Activated T-helper 1 cell treated with anti-CD3 and anti-CD28 coated beads, Interleukin-12 subunit alpha, Interleukin-12 subunit beta, Interleukin-2, Interleukin-4 antibody, amounts not matched to agents 30 ng/mL and 10 ng/mL and 1 ng/mL, durations not matched to agents 14 hours and 24 hours and 36 hours (primary cell): ENCODE data around the gene PMFBP1. TPM values are rescaled to one million over a fixed set of nuclear protein-coding genes. Genes with fewer than 3 reads are reported as not detected.

Experiments used
- DNase-seq: peaks from one replicate; pipeline ENCODE4 v3.0.0; 2021; ENCODE audit warnings: low spot score
- H3K27ac Mint-ChIP-seq: one replicate; pipeline ENCODE4 v1.8.0; 2021; ENCODE audit warnings: mild to moderate bottlenecking, mixed read lengths
- H3K27me3 Mint-ChIP-seq: one replicate; pipeline ENCODE4 v1.8.0; 2022; ENCODE audit warnings: mild to moderate bottlenecking, moderate library complexity, mixed read lengths; ENCODE audit not compliant: insufficient read depth
- H3K36me3 Mint-ChIP-seq: one replicate; pipeline ENCODE4 v1.8.0; 2021; ENCODE audit warnings: low read depth, mixed read lengths
- H3K4me1 Mint-ChIP-seq: one replicate; pipeline ENCODE4 v1.8.0; 2021; ENCODE audit warnings: low read depth, mixed read lengths
- H3K4me3 Mint-ChIP-seq: one replicate; pipeline ENCODE4 v1.8.0; 2021; ENCODE audit warnings: mild to moderate bottlenecking, moderate library complexity, mixed read lengths
- H3K9me3 Mint-ChIP-seq: one replicate; pipeline ENCODE4 v1.8.0; 2021; ENCODE audit warnings: mixed read lengths
- intact Hi-C: fragments of 100-400 bp; cut with micrococcal nuclease; formaldehyde crosslinking; loops from one replicate; pipeline ENCODE4 v1.15.1; 2024
- total RNA-seq: library from RNA; stranded (reverse); gene quantifications from 2 replicates; pipeline ENCODE4 v1.2.3, GENCODE V29; 2022

PMFBP1 gene
- total RNA-seq, 1 donor from 2014 or later = 0.39 TPM

DNA sequence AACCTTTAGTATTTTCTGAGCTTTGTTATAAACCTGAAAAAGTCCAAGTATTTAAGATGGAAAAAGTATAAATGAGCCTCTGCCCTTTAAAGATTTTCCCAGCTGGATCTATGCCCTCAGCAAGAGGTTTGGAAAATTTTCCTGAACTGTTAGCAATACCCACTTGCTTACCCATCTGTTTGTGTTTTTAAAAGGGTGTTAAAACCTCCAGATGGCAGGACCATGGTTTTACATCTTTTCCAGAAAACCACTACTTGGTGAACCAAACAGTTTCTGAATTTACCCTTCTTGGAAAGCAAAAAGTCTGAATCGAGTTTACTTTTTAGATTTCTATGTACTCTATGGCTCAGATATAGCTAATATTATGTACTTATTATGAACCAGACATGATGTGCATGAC is 719 bp downstream of the PMFBP1 start:
- Mint-ChIP-seq H3K36me3 (no peaks in the 10 kb centered on the region), H3K27me3 (no peaks in the 10 kb centered on the region), H3K27ac (no peak overlapping the region), H3K4me3 (no peak overlapping the region), H3K9me3 (peaks cover 11% of the 10 kb centered on the region), H3K4me1 (no peaks in the 10 kb centered on the region)
- intact Hi-C loops = no loop called here
- DNase-seq = no peak

DNA sequence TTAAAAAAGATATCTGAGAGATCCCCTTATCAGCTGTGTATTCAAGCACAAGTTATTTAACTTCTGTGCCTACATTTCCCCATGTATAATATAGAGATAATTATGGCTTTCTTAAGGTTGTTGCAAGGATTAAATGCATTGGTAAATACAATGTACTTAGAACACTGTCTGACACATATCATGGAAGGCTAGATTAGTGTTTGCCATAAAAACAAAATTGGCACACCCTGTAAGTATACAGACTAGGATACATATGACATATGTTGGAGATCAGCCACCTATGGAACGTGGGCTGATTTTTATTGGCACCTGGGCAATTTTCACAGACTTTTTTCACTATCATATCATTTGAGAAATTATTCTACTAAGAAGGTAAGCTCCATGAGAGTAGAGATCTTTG is 2.2 kb downstream of the PMFBP1 start:
- no peak for DNase-seq
- intact Hi-C loops = no loop called here
- H3K4me3 Mint-ChIP-seq = no peak overlapping the region
- H3K27me3 Mint-ChIP-seq = no peaks in the 10 kb centered on the region
- H3K9me3 Mint-ChIP-seq = peaks cover 4% of the 10 kb centered on the region
- no peak overlapping the region for H3K27ac Mint-ChIP-seq
- H3K4me1 Mint-ChIP-seq = no peaks in the 10 kb centered on the region
- H3K36me3 Mint-ChIP-seq = no peaks in the 10 kb centered on the region

DNA sequence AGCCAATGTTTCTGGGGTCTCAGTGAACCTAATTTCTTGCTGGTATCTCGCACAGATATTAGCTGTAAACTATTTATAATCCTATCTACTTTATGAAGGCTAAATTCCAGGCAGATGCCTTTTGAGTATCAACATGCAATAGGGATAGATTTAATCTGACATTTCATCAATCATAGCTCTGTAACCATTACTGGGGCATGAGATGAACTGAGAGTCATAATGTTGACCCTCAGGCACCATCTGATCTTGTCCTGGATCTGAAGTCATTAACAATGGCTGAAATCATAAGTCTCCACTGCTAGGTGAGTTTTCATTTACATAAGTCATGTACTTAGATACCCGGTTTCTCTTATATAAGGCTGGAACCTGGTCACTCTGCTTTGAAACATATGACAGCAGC is 3.6 kb downstream of the PMFBP1 start:
- intact Hi-C loops = no loop called here
- Mint-ChIP-seq H3K27ac (no peak overlapping the region), H3K27me3 (no peaks in the 10 kb centered on the region), H3K4me3 (no peak overlapping the region), H3K4me1 (no peaks in the 10 kb centered on the region), H3K9me3 (no peaks in the 10 kb centered on the region), H3K36me3 (no peaks in the 10 kb centered on the region)
- no peak for DNase-seq

DNA sequence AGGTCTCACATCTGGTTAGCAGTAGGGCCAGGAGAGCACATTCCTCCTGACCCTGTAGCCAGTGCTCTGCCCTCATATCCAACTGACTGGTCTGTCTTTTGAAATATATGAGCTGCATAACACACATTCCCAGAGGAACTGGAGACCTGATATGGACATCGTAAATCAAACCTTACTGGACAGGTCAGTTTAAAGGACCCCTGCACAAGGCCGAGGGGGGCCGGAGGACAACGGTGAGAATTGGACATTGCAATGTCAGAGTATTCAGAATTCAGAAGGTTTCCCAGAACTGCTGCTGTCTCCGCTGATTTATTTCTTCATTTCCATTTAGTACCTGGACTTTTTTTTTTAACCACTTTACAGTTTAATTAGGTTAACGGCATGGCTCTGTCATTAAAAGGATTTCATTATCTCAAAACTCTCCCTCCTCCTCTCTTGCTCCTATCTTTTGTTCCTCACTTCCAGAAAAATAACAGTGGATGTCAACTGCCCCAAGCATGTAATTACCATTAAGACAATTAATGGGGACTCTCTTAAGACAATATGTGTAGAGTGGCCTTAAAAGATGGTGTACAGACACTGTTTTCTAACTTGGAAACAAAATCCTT is 4.9 kb downstream of the PMFBP1 start:
- intact Hi-C loops = no loop called here
- Mint-ChIP-seq H3K4me1 (no peaks in the 10 kb centered on the region), H3K36me3 (no peaks in the 10 kb centered on the region), H3K9me3 (no peaks in the 10 kb centered on the region), H3K27me3 (no peaks in the 10 kb centered on the region), H3K27ac (no peak overlapping the region), H3K4me3 (no peak overlapping the region)
- no peak for DNase-seq

DNA sequence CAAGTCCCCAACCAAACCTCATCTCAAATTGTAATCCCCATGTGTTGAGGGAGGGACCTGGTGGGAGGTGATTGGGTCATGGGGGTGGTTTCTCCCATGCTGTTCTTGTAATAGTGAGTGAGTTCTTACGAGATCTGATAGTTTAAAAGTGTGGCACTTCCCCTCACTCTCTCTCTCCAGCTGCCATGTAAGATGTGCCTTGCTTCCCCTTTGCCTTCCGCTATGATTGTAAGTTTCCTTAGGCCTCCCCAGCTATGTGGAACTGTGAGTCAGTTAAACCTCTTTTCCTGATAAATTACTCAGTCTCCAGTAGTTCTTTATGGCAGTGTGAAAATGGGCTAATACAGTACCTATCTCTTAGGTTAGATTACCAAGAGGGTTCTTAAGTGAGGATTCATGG is 5.8 kb downstream of the PMFBP1 start:
- Mint-ChIP-seq H3K4me3 (no peak overlapping the region), H3K27me3 (no peaks in the 10 kb centered on the region), H3K36me3 (no peaks in the 10 kb centered on the region), H3K4me1 (no peaks in the 10 kb centered on the region), H3K9me3 (no peaks in the 10 kb centered on the region), H3K27ac (no peak overlapping the region)
- intact Hi-C loops = no loop called here
- no peak for DNase-seq

DNA sequence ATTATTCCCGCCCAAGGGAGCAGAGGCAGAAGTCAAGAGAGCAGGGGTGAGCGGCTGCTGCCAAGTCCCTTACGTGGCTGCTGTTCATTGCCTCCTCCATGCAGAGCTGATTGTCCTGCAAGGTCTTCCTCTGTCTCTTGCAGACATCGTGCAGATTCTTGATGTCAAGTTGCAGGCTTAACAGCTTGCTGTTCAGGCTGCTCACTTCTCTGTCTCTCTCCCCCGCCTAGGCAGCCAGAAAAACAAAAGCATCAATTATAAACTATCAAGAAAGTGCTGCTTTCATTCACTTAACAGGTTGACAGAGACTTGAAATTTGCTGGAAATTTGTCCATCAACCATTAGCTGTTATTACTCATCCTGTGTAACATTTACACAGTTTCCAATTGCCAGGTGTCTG is 7.3 kb downstream of the PMFBP1 start:
- Mint-ChIP-seq H3K4me3 (no peak overlapping the region), H3K36me3 (no peaks in the 10 kb centered on the region), H3K27me3 (no peaks in the 10 kb centered on the region), H3K4me1 (no peaks in the 10 kb centered on the region), H3K9me3 (no peaks in the 10 kb centered on the region), H3K27ac (no peak overlapping the region)
- DNase-seq = no peak
- intact Hi-C loops = no loop called here

DNA sequence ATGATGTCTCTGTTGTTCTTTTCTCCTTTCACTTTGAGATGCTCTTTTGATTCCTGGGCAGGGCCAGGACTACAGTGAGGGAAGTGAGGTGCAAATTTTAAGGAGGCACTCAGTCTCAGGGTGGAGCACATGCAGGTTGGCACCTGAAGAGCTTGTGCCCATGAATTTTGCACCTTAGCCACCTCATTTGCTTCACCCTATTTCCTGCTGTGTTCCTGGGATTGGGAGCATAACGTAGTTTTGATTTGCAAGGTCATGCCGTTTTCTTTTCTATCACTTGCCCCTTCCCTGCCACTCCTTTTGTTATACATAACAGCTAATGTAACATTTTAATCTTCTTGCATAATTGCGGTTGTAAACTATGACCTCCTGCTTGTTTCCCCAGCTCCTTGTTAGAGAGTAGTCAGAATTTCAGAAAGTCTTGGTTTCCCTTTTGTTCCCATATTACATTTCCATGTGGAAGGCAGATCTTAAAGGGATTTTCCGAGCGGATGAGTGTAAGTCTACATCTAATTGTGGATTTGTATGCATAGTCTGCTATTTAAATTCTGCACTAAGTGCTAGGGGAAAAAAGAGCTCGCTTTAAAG is 9.8 kb downstream of the PMFBP1 start:
- H3K27me3 Mint-ChIP-seq = peaks cover 3% of the 10 kb centered on the region
- no peaks in the 10 kb centered on the region for H3K36me3 Mint-ChIP-seq
- H3K4me1 Mint-ChIP-seq = no peaks in the 10 kb centered on the region
- H3K9me3 Mint-ChIP-seq = no peaks in the 10 kb centered on the region
- DNase-seq = no peak
- intact Hi-C loops = no loop called here
- H3K4me3 Mint-ChIP-seq = no peak overlapping the region
- H3K27ac Mint-ChIP-seq = no peak overlapping the region

DNA sequence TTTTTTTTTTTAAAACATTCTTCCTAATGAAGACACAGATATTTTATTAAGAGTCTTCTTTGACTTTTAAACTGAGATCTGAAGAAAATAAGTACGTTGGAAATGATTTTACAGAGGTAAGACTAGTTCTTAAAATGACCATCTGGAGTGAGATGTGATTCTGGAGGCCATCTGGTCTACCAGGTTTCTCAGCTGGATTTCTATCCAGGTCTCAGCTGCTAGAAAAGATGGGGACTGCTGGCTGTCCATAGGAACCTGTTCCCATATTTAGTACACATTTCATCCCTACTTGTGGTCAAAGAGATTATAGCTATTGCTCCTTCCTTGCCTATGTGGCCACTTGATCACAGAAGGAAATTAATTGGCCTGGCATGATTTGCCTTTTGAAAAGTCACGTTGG is 12.2 kb downstream of the PMFBP1 start:
- intact Hi-C loops = no loop called here
- Mint-ChIP-seq H3K36me3 (no peaks in the 10 kb centered on the region), H3K4me1 (no peaks in the 10 kb centered on the region), H3K4me3 (no peak overlapping the region), H3K9me3 (no peaks in the 10 kb centered on the region), H3K27ac (no peak overlapping the region), H3K27me3 (peaks cover 5% of the 10 kb centered on the region)
- no peak for DNase-seq

DNA sequence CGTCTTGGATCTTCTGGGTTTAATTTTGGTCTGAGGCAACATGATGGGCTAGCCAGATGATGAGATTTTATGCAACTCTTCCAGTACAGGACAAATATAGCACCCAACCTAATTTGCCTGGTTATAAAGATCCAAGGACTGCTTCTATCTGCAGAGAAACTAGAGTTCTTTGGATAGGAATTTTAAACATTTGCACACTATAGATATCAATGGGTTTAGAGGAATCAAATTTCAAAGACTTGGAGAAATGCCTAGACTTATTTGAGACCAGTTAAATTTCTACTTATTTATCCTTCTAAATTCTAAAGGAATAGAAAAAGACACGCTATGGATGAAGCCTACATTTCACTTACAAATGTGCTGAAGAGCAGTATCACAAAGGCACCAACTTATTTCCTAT is 12.6 kb downstream of the PMFBP1 start:
- Mint-ChIP-seq H3K9me3 (no peaks in the 10 kb centered on the region), H3K27ac (no peak overlapping the region), H3K4me1 (no peaks in the 10 kb centered on the region), H3K4me3 (no peak overlapping the region), H3K27me3 (peaks cover 5% of the 10 kb centered on the region), H3K36me3 (no peaks in the 10 kb centered on the region)
- DNase-seq = no peak
- intact Hi-C loops = no loop called here

DNA sequence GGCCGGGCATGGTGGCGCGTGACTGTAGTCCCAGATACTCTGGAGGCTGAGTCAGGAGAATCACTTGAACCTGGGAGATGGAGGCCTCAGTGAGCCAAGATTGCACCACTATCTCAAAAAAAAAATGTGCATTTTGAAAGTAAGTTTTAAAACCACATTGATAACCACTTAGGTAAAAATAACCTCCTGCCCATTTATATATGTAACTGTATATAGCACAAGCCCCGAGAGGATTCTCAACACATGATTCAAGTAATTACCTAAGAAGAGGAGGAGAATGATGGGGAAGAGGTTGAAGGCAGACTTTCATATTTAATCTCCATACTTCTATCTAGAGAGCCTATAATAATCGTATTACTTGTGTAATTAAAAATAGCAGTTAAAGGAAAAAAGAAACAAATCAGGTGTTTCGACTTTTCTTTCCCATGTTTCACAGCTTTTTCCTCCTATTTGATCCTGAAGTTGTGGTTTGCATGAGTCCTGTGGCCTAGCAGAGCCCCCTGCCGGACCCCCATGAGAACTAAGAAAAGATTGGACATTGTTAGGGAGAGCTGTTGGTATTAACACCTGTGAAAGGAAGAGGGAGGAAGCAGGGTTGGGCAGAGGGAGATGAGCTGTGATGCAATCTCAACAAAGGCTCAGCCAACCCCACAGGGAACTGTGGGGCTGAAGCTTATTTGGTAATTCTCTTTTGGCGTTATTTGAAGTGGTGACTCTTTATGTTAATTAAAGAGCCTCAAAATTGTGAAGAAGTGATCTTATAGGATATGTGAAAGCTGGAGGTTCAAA is 22.1 kb downstream of the PMFBP1 start:
- Mint-ChIP-seq H3K36me3 (no peaks in the 10 kb centered on the region), H3K27ac (no peak overlapping the region), H3K4me1 (no peaks in the 10 kb centered on the region), H3K27me3 (peaks cover 2% of the 10 kb centered on the region), H3K9me3 (no peaks in the 10 kb centered on the region), H3K4me3 (no peak overlapping the region)
- DNase-seq = no peak
- intact Hi-C loops = no loop called here

DNA sequence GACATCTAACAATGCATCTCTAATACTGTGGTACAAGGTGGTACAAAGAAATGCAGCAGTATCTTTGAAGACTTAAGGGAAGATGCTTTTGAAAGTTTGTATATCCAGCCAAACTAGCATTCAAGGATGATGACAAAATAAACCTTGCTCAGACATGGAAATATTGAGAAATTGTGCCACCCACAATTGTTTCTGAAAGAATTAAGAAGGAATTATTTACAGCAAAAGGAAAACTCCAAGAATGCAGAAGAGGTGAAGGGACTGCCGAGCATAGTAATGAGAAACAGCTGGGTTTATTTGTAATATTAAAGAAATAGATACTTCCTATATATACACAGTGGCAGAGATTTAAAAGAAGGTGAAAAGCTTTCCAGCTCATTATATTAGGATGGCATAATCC is 29.5 kb downstream of the PMFBP1 start:
- Mint-ChIP-seq H3K36me3 (no peaks in the 10 kb centered on the region), H3K9me3 (no peaks in the 10 kb centered on the region), H3K27me3 (peaks cover 2% of the 10 kb centered on the region), H3K4me1 (no peaks in the 10 kb centered on the region), H3K4me3 (no peak overlapping the region), H3K27ac (no peak overlapping the region)
- intact Hi-C loops = no loop called here
- no peak for DNase-seq

DNA sequence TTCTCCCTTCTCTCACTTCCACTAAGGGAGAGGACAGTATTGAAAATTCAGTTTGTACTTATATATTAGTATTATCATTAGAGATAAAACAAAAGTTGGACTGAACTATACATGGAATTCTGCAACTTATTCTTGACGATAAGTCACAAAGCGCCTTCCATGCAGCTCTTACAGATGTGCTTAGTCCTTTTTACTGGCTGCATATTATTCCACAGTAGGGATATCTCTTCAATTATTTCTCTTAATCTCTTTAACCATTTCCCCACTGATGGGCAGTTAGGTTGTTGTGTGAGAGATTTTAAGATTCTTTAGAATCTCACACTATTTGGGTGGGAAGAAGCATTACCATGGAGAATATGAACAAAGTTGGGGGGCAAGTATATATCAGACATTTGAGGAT is 32.0 kb downstream of the PMFBP1 start:
- intact Hi-C loops = no loop called here
- no peaks in the 10 kb centered on the region for H3K36me3 Mint-ChIP-seq
- no peak for DNase-seq
- H3K9me3 Mint-ChIP-seq = no peaks in the 10 kb centered on the region
- H3K27ac Mint-ChIP-seq = no peak overlapping the region
- H3K4me1 Mint-ChIP-seq = no peaks in the 10 kb centered on the region
- peaks cover 1% of the 10 kb centered on the region for H3K27me3 Mint-ChIP-seq
- no peak overlapping the region for H3K4me3 Mint-ChIP-seq

DNA sequence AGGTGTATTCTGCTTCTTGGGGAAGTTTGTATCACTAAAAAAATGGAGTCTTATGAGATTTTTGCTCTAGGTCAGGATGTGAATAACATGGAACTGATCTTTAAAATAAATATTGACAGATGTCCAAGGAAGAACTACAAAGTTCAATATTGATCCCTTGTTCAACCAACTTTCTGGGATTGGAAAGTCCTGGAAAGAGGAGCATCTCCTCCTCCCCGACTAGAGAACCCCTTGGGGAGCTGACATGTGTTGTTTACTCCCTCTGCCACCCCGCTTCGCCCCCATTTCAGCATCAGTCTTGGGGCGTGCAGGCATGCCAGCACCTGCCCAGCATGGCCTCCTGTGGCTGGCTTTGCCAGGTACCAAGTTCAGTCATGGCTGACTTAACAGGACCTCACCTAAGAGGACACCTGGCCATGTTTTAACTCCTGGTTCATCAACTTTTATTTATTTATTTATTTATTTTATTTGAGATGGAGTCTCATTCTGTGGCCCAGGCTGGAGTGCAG is 33.8 kb downstream of the PMFBP1 start:
- no peaks in the 10 kb centered on the region for H3K4me1 Mint-ChIP-seq
- no peaks in the 10 kb centered on the region for H3K9me3 Mint-ChIP-seq
- intact Hi-C loops = no loop called here
- DNase-seq = no peak
- H3K36me3 Mint-ChIP-seq = no peaks in the 10 kb centered on the region
- H3K4me3 Mint-ChIP-seq = no peak overlapping the region
- H3K27me3 Mint-ChIP-seq = peaks cover 1% of the 10 kb centered on the region
- no peak overlapping the region for H3K27ac Mint-ChIP-seq
